GOT3 (cell line): ENCODE data around the gene SLC7A8.
"Not testable (repeated sequence)": the region's sequence is repeated elsewhere in the genome, so short reads cannot be mapped to it uniquely, and the experiment has no call there.

Experiments used
- DNase-seq: peaks from one replicate; lab custom pipeline; 2025; ENCODE audit warnings: mixed read lengths; lab: John Stamatoyannopoulos, UW

The SLC7A8 gene

GRCh38 chr14:23183479-23183878 lies at the start of gene SLC7A8:
Gene SLC7A8 (minus strand): TSS chr14:23183660. CDS start chr14:23182914, 746 bp downstream.
- DNase-seq: no peak

DNA sequence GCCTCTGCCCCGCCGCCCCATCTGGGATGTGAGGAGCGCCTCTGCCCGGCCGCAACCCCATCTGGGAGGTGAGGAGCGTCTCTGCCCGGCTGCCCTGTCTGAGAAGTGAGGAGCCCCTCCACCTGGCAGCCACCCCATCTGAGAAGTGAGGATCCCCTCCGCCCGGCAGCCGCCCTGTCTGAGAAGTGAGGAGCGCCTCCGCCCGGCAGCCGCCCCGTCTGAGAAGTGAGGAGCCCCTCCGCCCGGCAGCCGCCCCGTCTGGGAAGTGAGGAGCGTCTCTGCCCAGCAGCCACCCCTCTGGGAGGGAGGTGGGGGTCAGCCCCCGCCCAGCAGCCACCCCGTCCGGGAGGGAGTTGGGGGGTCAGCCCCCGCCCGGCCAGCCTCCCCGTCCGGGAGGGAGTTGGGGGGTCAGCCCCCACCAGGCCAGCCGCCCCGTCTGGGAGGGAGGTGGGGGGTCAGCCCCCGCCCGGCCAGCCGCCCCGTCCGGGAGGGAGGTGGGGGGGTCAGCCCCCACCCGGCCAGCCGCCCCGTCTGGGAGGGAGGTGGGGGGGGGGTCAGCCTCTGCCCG lies 48.9 kb upstream of the SLC7A8 start:
- DNase-seq: not testable (repeated sequence)

DNA sequence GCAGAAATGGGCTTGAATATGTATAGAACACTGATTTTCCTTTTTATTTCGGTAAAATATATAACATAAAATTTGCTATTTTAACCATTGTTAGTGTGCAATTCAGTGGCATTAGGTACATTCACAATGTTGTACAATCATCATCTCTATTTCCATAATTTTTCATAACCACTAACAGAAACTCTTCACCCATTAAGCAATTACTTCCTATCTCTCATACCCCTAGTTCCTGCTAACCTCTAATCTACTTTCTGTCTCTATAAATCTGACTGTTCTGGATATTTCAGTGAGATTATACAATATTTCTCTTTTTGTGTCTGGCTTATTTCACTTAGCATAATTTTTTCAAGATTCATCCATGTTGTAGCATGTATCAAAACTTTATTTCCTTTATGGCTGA lies 45.4 kb upstream of the SLC7A8 start:
- DNase-seq: no peak

- no peak for DNase-seq
These were observed 44.1 kb upstream of the SLC7A8 start for GRCh38 chr14:23227566-23227965.

DNA sequence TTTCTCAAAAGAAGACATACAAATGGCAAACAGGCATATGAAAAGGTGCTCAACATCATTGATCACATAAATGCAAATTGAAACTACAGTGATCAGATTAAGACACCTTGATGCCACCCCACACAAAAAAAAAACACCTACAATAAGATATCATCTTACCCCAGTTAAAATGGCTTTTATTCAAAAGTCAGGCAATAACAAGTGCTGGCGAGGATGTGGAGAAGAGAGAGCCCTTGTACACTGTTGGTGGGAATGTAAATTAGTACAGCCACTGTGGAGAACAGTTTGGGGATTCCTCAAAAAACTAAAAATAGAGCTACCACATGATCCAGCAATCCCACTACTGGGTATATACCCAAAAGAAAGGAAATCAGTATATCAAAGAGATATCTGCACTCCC lies 41.5 kb upstream of the SLC7A8 start:
- not testable (repeated sequence) for DNase-seq

GRCh38 chr14:23219075-23219474 lies 35.6 kb upstream of the SLC7A8 start:
- no peak for DNase-seq

- no peak for DNase-seq
These were observed 33.9 kb upstream of the SLC7A8 start for GRCh38 chr14:23217032-23218020.

DNA sequence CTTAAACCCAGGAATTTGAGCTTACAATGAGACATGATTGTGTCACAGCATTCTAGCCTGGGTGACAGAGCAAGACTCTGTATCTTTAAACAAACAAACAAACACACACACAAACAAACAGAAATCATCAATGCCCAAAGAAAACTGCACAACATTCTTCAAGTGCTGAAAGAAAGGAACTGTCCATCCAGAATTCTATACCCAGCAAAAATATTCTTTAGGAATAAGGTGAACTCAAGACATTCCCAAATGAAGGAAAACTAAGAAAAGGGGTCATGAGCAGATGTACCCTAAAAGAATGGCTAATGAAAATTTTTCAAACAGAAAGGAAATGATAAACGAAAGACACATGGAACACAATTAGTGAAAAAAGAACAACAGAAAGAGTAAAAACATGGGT lies 32.0 kb upstream of the SLC7A8 start:
- DNase-seq: no peak

DNA sequence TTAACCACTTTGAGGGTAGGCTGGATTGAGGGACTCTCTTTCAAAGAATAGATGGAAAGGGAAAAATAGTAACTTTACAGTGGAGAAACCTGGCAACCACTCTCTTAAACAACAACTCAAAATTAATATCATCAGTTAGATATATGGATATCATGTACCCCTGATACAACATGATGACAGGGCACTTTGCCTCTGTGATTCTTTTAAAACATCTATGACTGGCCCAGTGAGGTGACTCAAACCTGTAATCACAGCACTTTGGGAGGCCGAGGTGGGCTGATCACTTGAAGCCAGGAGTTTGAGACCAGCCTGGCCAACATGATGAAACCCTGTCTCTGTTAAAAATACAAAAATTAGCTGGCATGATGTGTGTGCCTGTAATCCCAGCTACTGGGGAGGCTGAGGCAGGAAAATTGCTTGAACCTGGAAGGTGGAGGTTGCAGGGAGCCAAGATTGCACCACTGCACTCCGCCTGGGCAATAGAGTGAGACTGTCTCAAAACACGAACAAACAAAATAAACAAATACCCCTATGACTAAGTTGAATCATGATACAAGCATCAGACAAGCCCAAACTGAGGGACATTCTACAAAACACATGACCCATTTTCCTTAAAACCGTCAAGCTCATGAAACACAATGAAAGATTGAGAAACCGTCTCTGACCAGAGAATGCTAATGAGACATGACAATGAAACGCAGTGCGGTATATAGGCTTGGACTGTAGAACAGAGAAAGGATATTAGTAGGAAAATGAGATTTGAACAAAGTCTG lies 26.4 kb upstream of the SLC7A8 start:
- DNase-seq: no peak

GRCh38 chr14:23208324-23208723 lies 24.9 kb upstream of the SLC7A8 start:
- no peak for DNase-seq

GRCh38 chr14:23207146-23207540 lies 23.7 kb upstream of the SLC7A8 start:
- no peak for DNase-seq

GRCh38 chr14:23206422-23207145 lies 23.1 kb upstream of the SLC7A8 start:
- no peak for DNase-seq

DNA sequence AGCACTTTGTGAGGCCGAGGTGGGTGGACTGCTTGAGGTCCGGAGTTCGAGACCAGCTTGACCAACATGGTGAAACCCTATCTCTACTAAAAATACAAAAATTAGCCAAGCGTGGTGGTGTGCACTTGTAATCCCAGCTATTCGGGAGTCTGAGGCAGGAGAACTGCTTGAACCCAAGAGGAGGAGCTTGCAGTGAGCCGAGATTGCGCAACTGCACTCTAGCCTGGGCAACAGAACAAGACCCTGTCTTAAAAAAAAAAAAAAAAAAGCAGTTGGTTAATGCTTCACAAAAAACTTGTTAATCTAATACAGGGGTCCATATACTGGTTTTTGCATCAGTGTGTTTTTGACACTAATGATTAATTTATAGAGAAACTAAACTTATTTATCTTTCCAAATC lies 18.5 kb upstream of the SLC7A8 start:
- DNase-seq: no peak

- not testable (repeated sequence) for DNase-seq
These were observed 15.7 kb upstream of the SLC7A8 start for GRCh38 chr14:23199141-23199540.

DNA sequence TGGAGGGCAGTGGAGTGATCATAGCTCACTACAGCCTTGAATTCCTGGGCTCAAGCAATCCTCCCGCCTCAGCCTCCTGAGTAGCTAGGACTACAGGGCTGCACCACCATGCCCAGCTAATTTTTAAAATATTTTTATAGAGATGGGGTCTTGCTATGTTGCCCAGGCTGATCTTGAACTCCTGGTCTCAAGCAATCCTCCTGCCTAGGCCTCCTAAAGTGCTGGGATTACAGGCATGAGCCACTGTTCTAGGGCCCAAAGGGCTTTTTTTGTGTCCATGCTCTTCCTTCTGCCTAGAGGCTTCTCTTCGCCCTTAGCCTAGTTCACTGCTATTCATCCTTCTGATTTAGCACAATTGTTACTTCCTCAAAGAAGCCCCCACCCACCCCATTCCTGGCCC lies 13.0 kb upstream of the SLC7A8 start:
- not testable (repeated sequence) for DNase-seq

- no peak for DNase-seq
These were observed 12.2 kb upstream of the SLC7A8 start for GRCh38 chr14:23195552-23196101.

DNA sequence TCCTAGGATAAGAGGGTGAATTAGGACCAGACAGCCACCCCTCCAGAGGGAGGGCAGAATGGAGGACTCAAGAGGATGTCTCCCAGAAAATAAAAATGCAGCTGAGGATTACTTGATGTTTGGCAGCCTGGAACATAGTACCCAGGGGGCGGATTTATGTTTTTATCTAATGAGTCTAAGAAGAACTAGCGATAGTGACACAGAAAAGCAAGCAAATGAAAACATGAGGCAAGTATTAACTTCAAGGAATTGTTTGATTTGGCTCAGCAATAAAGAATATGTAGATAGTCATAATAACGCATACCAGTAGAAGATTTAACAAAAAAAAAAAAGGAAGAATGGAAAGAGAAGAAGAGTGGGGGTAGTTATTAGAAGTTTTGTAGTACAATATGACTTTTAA lies 10.0 kb upstream of the SLC7A8 start:
- no peak for DNase-seq

GRCh38 chr14:23187925-23188324 lies 4.5 kb upstream of the SLC7A8 start:
- DNase-seq: no peak

GRCh38 chr14:23186913-23187654 lies 3.6 kb upstream of the SLC7A8 start:
- DNase-seq: no peak

- no peak for DNase-seq
These were observed 1.6 kb upstream of the SLC7A8 start for GRCh38 chr14:23185063-23185462.

- DNase-seq: no peak
These were observed 346 bp downstream of the SLC7A8 start for GRCh38 chr14:23183158-23183470.
